Pancreas (tissue), 10 donors: ENCODE measurements around the gene ZYX. TPM values are rescaled to one million over a fixed set of nuclear protein-coding genes. Genes with fewer than 3 reads are reported as not detected.

ENCODE experiments used
- ATAC-seq, 4 donors: fragments of 200-7000 bp; cut with Tn5 transposase; one replicate each; pipeline versions ENCODE4 v1.8.0 to v1.9.1; 2020; ENCODE audit warnings: mild to moderate bottlenecking in 4 of 4, moderate library complexity in 4 of 4
- DNase-seq, 6 donors: peaks; one replicate each; pipeline ENCODE4 v3.0.0-alpha.2; 2020
- FAIRE-seq: peaks from 2 replicates; lab custom pipeline; 2012; peaks lifted over from hg19 to GRCh38; lab: Jason Lieb, UNC
- H3K27ac ChIP-seq, 4 donors: fragments of 200-600 bp; sonication (generic); 1 replicate in 3 of 4; 2 replicates in 1 of 4; pipeline versions ENCODE4 v1.5.0 to v1.8.0; 2020
- H3K27me3 ChIP-seq, 4 donors: fragments of 200-600 bp; one replicate each; pipeline ENCODE4 v1.8.0; 2021
- H3K36me3 ChIP-seq, 3 donors: fragments of 200-600 bp; sonication (generic) in 1 of 3; one replicate each; pipeline versions ENCODE4 v1.5.0 to v1.8.0; 2020 to 2021
- H3K4me1 ChIP-seq, 3 donors: fragments of 200-600 bp; one replicate each; pipeline ENCODE4 v1.8.0; 2021
- H3K4me3 ChIP-seq, 4 donors: fragments of 200-600 bp; sonication (generic) in 2 of 4; one replicate each; pipeline versions ENCODE4 v1.5.0 to v1.8.0; 2020 to 2021
- H3K9me3 ChIP-seq, 4 donors: fragments of 200-600 bp; one replicate each; pipeline ENCODE4 v1.8.0; 2021
- WGBS, 2 donors: extraction: QIAGEN DNeasy Blood & Tissue Kit; methylation state at CpG; one replicate each; pipeline ENCODE4 v1.1.7; 2013; 5-methylcytosine and 5-hydroxymethylcytosine counted together
- intact Hi-C, 3 donors: fragments of 100-400 bp; cut with DNase I; formaldehyde crosslinking; loops; one replicate each; pipeline versions ENCODE4 v1.11.1 to v1.14.2; 2022
- polyA plus RNA-seq, 2 donors: library from polyadenylated mRNA; stranded (reverse); fragments of 200-250 nt; gene quantifications; one replicate each; pipeline ENCODE4 v1.2.3, GENCODE V29; 2013
- total RNA-seq, 6 donors: library from RNA; stranded (reverse); fragmentation: NEBNext Ultra II Directional in 4 of 6; extraction: Animal tissue kit (Norgen Biotek cat#: 25700) in 4 of 6; gene quantifications; one replicate each; pipeline versions ENCODE4 v1.2.1 to v1.2.4, GENCODE V29; 2021 to 2023
- TF ChIP-seq, protein P1 (sequence below), 4 donors: fragments of 200-600 bp; sonication (generic) in 3 of 4; IDR thresholded peaks; one replicate each; pipeline versions ENCODE4 v1.5.0 to v1.8.0; 2021; ENCODE audit warnings: antibody characterized with exemption in 4 of 4
- donor health status: healthy with polysubstance abuse.
- donor health status: DM: no; HTN: no; CAD: no; lungs with moderate emphysema.
- donor health status: DM: no; HTN: no; CAD: no.
- donor health status: control.
- donor health status: control.
- donor health status: Bipolar disorder and iron deficiency.
- donor health status: DM: yes; HTN: yes; CAD: no.
- donor health status: DM: no; HTN: no; CAD: no.
- donor health status: DM: no; HTN: no; CAD: no.
- donor health status: DM: yes; HTN: yes; CAD: no.

ZYX gene
- total and polyA plus RNA-seq, 8 donors, result 29.1 to 73.8 (median 44.2) TPM

DNA sequence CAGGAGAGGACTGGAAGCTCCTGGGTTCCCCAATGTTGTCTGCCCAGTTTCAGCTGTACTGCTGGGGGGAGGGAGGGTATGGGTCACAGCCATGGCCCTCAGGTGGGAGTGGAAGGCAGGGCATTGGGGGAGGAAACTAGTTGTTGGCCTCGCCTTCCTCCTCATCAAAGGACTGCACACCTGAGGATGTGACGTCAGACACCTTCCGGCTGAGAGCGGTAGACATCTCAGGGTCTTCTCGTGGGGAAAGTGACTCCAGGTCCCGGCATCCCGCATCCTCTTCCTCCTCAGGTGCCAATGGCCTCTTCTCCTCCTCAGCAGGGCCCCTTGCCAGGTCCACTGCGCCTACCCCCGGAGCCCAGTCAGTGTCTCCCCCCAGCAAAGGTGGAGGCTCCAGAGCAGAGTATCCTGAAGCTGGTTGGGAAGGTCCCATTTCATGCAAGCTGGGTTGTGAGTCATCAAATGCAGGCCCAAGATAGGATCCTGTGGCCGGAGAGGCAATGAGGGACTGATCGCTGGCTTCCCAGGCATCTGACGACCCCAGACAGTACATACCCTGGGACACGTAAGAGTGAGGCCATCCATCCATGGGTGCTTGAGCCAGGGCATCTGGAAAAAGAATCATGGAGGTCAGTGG is 24.6 kb upstream of the ZYX start:
- WGBS, 2 donors, result 85 to 92% methylated on average over 13 of the region's 13 CpGs
- Histone ChIP-seq H3K27ac (no peak overlapping the region), H3K9me3 (no peaks in the 10 kb centered on the region), H3K4me3 (no peak overlapping the region), H3K36me3 (no peaks in the 10 kb centered on the region), H3K4me1 (no peaks in the 10 kb centered on the region), H3K27me3 (peaks cover 0 to 3% (median 0%) of the 10 kb centered on the region in 4 donors)
- TF ChIP-seq, protein P1, sequence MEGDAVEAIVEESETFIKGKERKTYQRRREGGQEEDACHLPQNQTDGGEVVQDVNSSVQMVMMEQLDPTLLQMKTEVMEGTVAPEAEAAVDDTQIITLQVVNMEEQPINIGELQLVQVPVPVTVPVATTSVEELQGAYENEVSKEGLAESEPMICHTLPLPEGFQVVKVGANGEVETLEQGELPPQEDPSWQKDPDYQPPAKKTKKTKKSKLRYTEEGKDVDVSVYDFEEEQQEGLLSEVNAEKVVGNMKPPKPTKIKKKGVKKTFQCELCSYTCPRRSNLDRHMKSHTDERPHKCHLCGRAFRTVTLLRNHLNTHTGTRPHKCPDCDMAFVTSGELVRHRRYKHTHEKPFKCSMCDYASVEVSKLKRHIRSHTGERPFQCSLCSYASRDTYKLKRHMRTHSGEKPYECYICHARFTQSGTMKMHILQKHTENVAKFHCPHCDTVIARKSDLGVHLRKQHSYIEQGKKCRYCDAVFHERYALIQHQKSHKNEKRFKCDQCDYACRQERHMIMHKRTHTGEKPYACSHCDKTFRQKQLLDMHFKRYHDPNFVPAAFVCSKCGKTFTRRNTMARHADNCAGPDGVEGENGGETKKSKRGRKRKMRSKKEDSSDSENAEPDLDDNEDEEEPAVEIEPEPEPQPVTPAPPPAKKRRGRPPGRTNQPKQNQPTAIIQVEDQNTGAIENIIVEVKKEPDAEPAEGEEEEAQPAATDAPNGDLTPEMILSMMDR (IDR thresholded peaks at IDR 0.05), result no peak
- DNase-seq (no peak), ATAC-seq (no peak), FAIRE-seq (no peak)
- intact Hi-C loops, result no loop called here

DNA sequence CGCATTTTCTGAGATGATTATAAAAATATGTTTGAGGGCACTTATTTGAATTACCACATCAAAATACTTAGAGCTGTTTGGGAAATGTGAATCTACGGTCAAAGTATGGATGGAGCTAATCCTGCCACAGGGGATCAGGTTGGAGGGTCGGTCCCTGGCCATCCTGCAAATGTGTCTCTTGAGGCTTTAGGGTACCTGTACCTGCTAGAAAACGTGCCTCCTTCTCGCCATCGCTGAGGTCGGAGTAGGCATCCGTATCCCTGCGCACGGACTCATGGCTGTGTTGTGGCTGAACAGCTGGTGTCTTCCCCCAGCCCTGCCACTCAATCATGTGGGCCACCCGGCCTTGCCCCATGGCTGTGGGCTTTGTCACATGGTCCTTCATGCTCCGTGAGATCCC is 22.5 kb upstream of the ZYX start:
- H3K9me3 ChIP-seq, result no peaks in the 10 kb centered on the region
- no peak overlapping the region for H3K27ac ChIP-seq
- H3K4me1 ChIP-seq, result no peaks in the 10 kb centered on the region
- 72 to 80% methylated on average over 12 of the region's 12 CpGs for WGBS, 2 donors
- TF ChIP-seq, protein P1 (IDR thresholded peaks at IDR 0.05), result no peak
- no peak for ATAC-seq
- peaks cover 0 to 10% (median 3%) of the 10 kb centered on the region in 4 donors for H3K27me3 ChIP-seq
- no peak for DNase-seq
- no peak overlapping the region for H3K4me3 ChIP-seq
- intact Hi-C loops, result no loop called here
- H3K36me3 ChIP-seq, result no peaks in the 10 kb centered on the region
- FAIRE-seq, result no peak

DNA sequence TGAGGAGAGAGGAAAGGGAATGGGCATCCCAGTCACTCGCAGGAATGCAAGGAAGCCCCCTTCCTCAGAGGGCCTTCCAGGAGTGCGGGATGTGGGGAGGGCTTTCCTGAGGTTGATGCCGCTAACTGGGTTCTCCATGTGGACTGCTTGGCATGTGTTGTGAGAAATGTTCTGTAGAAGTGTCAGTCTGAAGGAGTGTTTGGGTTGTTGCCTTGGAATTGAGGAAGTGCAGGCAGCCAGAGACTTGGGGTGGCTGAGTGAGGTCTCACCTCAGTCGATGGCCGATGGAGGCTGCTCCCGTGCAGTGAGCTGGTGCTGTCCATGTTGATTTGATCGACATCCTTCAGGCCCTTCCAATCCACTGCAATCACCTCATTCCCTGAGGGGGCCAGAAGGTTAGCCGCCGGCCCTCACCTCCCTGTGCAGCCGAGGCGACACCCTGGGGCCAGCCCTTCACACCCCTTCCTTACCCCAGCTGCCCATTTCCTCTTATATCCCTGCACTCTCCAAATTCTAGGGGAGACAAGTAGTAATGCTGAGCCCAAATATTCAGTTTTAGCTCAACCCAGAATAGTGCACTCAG is 21.3 kb upstream of the ZYX start:
- 67 to 79% methylated on average over 11 of the region's 11 CpGs for whole genome bisulfite sequencing, 2 donors
- Histone ChIP-seq H3K4me3 (no peak overlapping the region), H3K36me3 (no peaks in the 10 kb centered on the region), H3K27ac (no peak overlapping the region), H3K27me3 (peaks cover 0 to 11% (median 3%) of the 10 kb centered on the region in 4 donors), H3K9me3 (no peaks in the 10 kb centered on the region), H3K4me1 (no peaks in the 10 kb centered on the region)
- DNase-seq, result no peak
- TF ChIP-seq, protein P1 (IDR thresholded peaks at IDR 0.05), result no peak
- intact Hi-C loops, result no loop called here
- ATAC-seq, result no peak
- no peak for FAIRE-seq

DNA sequence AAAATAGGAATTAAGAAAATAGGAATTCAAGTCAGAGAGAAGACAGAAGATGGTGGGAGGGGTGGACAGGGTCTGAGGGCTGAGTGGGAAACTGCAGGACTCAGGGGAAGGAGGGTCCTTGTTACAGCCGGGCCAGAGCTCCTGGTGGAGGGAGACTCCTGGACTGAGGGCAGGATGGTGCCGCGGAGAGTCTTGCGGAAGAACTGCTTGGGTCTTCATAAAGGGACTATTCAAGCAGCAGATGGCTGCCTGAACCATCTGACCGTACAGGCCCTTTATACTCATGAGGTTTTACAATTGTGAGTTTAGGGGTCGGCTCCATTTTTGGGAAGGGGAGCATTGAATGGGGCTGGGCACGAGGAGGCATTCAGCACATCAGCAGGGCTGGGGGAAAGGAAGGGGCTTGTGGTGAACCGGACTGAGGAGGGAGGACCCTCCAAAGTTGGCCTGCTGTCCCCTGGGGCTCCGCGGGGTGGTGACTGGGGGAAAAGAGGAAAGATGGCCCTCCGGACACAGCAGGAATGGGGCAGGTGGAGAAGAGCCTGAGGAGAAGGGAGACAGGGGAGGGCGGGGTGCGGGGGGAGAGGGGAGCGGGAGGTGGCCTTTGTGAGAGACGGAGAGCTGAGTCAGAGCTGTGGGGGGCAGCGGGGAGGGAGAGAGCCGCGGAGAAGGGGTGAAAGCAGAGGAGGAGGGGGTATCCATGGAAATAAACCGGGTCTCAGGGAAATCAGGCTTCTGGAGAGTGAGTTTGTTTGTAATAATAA is 20.2 kb upstream of the ZYX start:
- 40% methylated on average over 16 to 19 of the region's 19 CpGs for WGBS, 2 donors
- DNase-seq, result no peak

More for the DNA sequence above, 20.2 kb upstream of the ZYX start:
- no peak overlapping the region for H3K4me3 ChIP-seq
- intact Hi-C loops, result no loop called here
- FAIRE-seq (no peak), ATAC-seq (no peak)
- no peaks in the 10 kb centered on the region for H3K9me3 ChIP-seq
- peaks cover 0 to 11% (median 3%) of the 10 kb centered on the region in 4 donors for H3K27me3 ChIP-seq
- no peak overlapping the region for H3K27ac ChIP-seq
- no peaks in the 10 kb centered on the region for H3K36me3 ChIP-seq
- TF ChIP-seq, protein P1 (IDR thresholded peaks at IDR 0.05), result no peak
- H3K4me1 ChIP-seq, result no peaks in the 10 kb centered on the region
